Activated CD4-positive, alpha-beta T cell treated with anti-CD3 and anti-CD28 coated beads, Interleukin-2, Interleukin-6, amounts not matched to agents 100 ng/mL and 50 ng/mL, durations not matched to agents 16 hours and 8 hours (primary cell): ENCODE measurements around the gene RPRD1B.

Source experiments
- DNase-seq: peaks from one replicate; pipeline ENCODE4 v3.0.0-alpha.2; 2020

Gene RPRD1B

DNA sequence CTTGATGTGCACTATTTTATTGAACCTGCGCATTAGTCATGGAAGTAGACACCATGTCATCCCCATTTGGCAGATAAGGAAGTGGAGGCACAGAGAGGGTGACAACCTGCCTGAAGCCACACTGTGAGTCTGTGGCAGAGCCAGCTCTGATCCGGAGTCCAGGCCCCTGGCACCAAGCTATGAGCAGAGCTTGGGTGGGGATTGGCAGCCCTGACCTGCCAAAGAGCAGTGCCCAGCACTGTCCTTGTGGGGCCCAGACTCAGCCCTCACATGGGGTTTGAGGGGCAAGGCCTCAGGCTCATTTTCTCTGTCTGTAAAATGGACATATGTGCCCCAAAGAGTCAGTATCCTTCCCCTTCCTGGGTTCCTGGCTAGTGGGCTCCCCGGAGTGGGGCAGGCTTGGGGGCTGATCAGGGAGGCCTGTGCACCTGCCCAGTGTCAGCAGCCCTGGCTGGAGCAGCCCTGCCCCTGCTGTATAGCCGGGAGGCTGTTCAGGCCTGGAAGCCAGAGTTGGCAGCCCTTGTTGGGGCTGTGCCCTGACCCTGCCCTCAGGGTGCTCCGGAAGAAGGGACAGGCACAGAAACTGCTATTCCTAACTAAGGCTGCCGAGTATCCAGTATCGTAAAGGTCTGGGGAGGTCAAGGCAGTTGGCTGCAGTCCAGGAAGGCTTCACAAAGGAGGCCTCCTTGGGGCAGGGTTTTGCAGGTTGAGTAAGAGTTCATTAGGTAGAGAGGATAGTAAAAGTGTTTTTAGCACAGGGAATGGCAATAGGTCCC lies 92.8 kb downstream of the RPRD1B start:
- DNase-seq: no peak

- no peak for DNase-seq
These were observed 93.5 kb downstream of the RPRD1B start for GRCh38 chr20:38126932-38127621.

DNA sequence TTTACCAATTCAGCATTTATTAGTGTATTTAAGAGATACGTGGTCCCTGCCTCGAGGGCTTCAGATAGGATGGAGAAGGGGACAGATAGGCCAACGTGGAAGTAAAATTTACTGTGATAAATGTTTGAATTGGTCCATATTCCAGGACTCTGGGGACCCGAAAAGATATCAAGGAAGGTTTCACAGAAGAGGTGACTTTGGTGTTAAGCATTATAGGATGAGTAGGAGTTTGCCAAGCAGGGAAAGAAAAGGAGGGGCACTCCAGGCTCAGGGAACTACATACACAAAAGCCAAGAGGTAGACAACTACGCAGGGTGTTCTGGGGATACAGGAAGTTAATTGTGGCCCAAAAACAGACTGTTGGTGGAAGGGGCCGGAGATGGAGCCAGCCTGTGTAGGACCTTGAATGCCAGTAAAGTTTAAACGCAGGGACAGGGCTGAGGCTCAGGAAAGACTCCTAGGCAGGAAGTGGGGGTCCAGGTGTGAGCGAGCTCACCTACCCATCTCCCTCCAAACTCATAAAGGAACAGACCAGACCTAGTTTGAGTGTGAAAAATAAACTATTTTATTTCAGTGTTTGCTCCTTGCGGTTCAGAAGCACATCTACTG lies 94.5 kb downstream of the RPRD1B start:
- no peak for DNase-seq

- DNase-seq: no peak
These were observed 95.1 kb downstream of the RPRD1B start for GRCh38 chr20:38128691-38129090.

DNA sequence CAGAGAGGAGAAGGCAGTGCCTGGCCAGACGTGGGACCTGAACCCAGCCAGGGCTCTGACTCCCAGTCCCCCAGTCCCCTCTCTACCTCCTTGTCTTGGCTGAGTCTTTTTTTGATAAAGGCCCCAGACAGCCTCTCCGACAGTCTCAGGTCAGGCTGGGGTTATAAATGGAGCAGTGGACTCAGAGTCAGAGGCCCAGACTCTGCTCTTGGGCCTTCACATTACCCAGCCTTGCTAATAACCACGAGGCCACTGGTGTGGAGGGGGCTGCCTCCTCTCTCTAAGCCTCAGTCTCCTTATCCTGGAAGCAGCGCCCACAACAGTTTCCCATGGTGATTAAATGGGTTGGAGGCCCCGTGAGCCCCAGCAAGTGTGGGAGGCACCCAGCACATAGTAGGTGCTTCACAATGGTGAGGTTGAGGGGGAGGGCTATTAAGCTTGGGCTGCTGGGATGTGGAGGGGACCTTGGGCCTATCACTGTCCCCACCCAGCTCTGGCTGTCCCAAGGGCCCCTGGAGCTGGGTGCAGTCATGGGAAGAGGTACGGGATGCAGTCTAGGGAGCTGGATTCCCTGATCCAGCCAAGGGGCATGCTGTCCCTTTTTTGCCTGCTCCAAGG lies 95.8 kb downstream of the RPRD1B start:
- no peak for DNase-seq

DNA sequence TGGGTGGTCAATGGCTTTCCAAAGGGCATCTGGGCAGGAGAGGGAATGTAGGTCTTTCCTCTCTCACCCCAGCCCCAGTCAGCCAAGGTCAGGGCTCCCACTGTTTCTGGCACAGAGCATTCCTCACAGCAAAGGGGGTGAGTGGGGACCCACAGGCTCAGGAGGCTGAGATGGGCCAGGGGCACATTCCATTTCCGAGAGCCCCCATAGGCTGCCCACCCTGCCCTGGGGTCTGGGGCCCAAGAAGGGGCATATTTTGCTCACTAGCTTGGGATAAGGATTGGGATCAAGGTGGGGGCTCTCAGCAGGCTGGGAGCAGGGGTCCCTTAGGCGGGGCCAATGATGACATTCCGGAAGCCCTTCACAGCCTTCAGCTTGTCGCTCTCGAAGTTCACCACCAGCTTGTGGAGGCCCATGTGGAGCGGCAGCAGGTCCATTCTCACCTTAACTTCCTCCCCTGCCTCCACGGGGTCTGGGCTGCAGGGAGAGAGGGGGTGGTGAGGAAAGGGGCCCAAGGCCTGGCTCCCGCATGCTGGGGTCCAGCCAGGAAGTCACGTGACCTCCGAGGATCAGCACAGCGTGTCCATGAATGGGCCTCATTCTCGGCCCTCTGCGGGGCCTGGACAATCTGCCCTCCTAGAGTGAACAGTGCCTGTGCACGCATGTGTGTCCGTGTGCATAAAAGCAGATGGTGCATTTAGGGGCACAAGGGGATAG lies 96.5 kb downstream of the RPRD1B start:
- no peak for DNase-seq

- DNase-seq: no peak
These were observed 97.4 kb downstream of the RPRD1B start for GRCh38 chr20:38130687-38131587.

- no peak for DNase-seq
These were observed 98.1 kb downstream of the RPRD1B start for GRCh38 chr20:38131588-38132121.

GRCh38 chr20:38132156-38132909 lies 98.8 kb downstream of the RPRD1B start:
- DNase-seq: no peak

- no peak for DNase-seq
These were observed 99.5 kb downstream of the RPRD1B start for GRCh38 chr20:38132910-38133501.

DNA sequence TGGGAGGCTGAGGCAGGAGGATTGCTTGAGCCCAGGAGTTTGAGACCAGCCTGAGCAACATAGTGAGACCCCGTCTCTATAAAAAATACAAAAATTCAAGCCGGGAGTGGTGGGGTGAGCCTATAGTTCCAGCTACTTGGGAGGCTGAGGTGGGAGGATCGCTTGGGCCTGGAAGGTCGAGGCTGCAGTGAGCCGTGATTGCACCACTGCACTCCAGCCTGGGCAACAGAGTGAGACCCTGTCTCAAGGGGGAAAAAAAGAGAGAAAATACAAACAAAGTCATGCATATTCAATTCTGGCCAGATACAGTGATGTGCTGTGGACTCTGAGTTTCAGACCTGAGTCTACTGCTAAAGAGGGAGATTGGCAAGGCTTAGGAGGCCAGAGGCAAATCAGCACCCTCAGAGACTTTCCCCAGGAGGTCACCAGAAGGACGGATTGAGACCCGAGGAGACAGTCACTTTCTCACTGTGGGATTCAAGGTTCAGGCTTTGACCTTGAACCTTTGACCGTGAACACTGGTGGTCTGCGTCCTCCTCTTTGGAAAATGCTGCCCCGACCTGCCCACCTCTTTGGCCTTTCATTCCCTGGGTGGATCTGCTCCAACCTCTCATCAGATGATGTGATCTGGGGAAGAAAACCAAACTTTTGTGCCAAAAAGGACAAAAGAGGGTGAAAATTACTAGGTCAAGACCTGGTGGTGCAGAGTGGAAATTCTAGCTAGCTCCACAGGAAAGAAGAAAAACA lies 100.3 kb downstream of the RPRD1B start:
- no peak for DNase-seq

- DNase-seq: no peak
These were observed 101.1 kb downstream of the RPRD1B start for GRCh38 chr20:38134427-38135270.

DNA sequence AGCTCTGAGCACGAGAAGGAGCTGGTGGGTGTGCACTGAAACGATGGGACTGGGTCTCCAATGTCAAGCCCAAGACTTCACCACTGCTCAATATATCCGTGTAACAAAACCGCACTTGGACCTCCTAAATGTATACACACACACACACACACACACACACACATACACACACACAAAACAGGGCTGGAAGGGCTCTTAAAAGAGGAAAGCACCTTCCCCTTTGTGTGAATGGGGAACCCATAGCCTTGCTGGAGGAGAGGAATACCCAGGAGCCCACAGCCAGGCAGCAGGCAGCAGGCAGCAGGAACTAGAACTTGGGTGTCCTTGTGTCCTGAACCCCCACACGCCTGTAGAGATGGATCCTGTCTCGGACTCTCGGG lies 101.7 kb downstream of the RPRD1B start:
- DNase-seq: no peak

DNA sequence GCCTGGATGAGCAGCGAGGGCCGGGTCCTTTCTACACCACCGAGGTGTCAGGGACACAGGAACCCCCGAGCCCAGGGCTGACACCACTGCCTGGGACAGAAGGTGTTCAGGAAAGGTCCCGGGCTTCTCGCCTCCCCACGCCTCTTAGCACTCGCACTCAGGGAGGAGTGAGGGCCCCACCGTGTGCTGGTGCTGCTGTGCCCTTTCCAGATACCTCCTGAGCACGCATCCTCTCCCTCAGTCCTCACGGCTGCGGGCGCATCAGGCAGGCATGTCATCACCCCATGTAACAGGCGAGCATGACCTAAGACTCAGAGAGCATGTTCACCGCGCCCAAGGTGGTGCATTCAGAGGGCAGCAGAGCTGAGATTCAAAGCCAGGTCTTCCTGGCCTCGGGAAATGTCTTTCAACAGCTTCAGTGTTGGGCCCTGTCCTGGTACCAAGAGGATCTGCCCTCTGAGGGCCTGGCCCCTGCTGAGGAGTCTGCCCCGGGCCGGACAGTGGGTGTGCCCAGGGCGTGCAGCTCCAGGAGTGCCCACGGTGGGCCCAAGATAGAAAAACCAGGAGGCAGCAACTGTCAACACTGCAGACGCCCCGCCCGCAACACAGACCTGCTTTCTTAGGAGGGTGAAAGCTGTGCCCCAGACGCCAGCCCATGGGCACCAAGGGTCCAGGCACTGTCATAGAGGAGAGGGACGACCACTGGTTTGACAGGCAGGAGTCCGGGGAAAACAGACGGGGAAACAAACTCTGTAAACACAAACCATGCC lies 102.3 kb downstream of the RPRD1B start:
- DNase-seq: no peak

GRCh38 chr20:38136421-38137245 lies 103.1 kb downstream of the RPRD1B start:
- DNase-seq: no peak

DNA sequence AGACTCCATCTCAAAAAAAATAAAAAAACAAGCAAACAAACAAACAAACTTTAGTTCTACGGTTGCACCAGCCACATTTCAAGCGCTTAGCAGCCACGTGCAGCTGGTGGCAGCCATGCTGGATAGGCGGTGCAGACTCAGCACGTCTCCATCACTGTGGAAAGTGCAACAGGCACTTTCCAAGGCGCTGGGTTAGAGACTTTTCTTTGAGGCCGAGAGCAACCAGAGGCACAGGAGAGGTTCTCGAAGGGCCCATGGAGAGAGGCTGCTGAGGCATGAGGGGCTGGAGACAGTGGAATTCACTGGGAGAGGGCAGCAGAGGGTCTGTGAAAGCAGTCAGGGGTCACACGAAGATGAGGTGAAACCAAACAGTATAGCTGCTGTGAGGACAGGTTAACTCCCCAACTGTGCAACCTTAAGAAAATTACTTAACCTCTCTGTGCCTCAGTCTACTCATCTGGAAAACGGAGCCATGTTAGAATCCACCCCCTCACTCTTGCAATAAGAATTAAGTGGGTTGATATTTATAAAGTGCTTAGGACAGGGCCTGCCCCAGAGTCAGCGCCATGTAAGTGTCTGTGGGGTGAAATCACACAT lies 104.0 kb downstream of the RPRD1B start:
- DNase-seq: no peak
